CD14-positive monocyte (primary cell): ENCODE measurements around the gene USP1. TPM values are rescaled to one million over a fixed set of nuclear protein-coding genes. Genes with fewer than 3 reads are reported as not detected.

ENCODE experiments used
- DNase-seq, 3 donors: peaks; one replicate each; pipeline ENCODE4 v3.0.0-alpha.2; 2011 to 2022
- H2AFZ ChIP-seq: 2 replicates; pipeline ENCODE4 v1.6.0; 2012; ENCODE audit warnings: mild to moderate bottlenecking, low read depth, low read length, inconsistent platforms; ENCODE audit not compliant: insufficient read depth, poor library complexity, severe bottlenecking
- H3K27ac ChIP-seq, 2 donors: 1 replicate in 1 of 2; 2 replicates in 1 of 2; pipeline ENCODE4 v1.5.1; 2012 to 2013; ENCODE audit warnings: low read length in 2 of 2, control low read depth in 1 of 2, inconsistent platforms in 1 of 2, low read depth in 1 of 2, mild to moderate bottlenecking in 1 of 2
- H3K27me3 ChIP-seq, 2 donors: one replicate each; pipeline versions ENCODE4 v1.6.0 to v1.6.1; 2011 to 2013; ENCODE audit warnings: low read length in 2 of 2; ENCODE audit not compliant: control insufficient read depth in 2 of 2, insufficient read depth in 2 of 2
- H3K36me3 ChIP-seq, 2 donors: replicated peaks in 1 of 2; 1 replicate in 1 of 2; 2 replicates in 1 of 2; pipeline versions ENCODE4 v1.5.1 to v1.6.1; 2012 to 2013; ENCODE audit warnings: low read length in 2 of 2, control low read depth in 1 of 2, inconsistent platforms in 1 of 2, mild to moderate bottlenecking in 1 of 2; ENCODE audit not compliant: insufficient read depth in 2 of 2, control insufficient read depth in 1 of 2
- H3K4me1 ChIP-seq, 2 donors: 1 replicate in 1 of 2; 2 replicates in 1 of 2; pipeline versions ENCODE4 v1.5.1 to v1.6.1; 2012 to 2013; ENCODE audit warnings: low read length in 2 of 2, control low read depth in 1 of 2, inconsistent platforms in 1 of 2, mild to moderate bottlenecking in 1 of 2, moderate library complexity in 1 of 2; ENCODE audit not compliant: insufficient read depth in 2 of 2, control insufficient read depth in 1 of 2
- H3K4me2 ChIP-seq: replicated peaks from 2 replicates; pipeline ENCODE3; 2012; ENCODE audit warnings: low read length, moderate library complexity, mild to moderate bottlenecking; ENCODE audit not compliant: poor library complexity, severe bottlenecking; ENCODE audit errors: extremely low read depth
- H3K4me3 ChIP-seq, 3 experiments: fragments of 200-600 bp in 1 of 3; sonication (generic) in 1 of 3; replicated peaks in 1 of 3; 1 replicate in 2 of 3; 2 replicates in 1 of 3; pipeline ENCODE4 v1.5.1; 2011 to 2013; ENCODE audit warnings: low read length in 3 of 3, mild to moderate bottlenecking in 3 of 3, control low read depth in 2 of 3, low read depth in 2 of 3, inconsistent platforms in 1 of 3, moderate library complexity in 1 of 3
- H3K79me2 ChIP-seq: 2 replicates; pipeline ENCODE4 v1.6.0; 2012; ENCODE audit warnings: mild to moderate bottlenecking, control low read depth, inconsistent platforms, low read length, moderate library complexity; ENCODE audit not compliant: insufficient read depth
- H3K9ac ChIP-seq: 2 replicates; pipeline ENCODE4 v1.6.0; 2017; ENCODE audit warnings: low read length, mild to moderate bottlenecking; ENCODE audit not compliant: insufficient read depth, poor library complexity, severe bottlenecking
- H3K9me3 ChIP-seq, 2 donors: replicated peaks in 1 of 2; 1 replicate in 1 of 2; 2 replicates in 1 of 2; pipeline versions ENCODE4 v1.5.1 to v1.6.1; 2012 to 2013; ENCODE audit warnings: low read length in 2 of 2, control low read depth in 1 of 2; ENCODE audit not compliant: control insufficient read depth in 1 of 2, insufficient read depth in 1 of 2
- H4K20me1 ChIP-seq: 2 replicates; pipeline ENCODE4 v1.6.0; 2012; ENCODE audit warnings: mild to moderate bottlenecking, low read length, control low read depth, moderate library complexity; ENCODE audit not compliant: insufficient read depth
- H3K27ac Mint-ChIP-seq, 7 donors: one replicate each; pipeline ENCODE4 v1.8.0; 2020; ENCODE audit warnings: mild to moderate bottlenecking in 7 of 7, mixed read lengths in 7 of 7, moderate library complexity in 6 of 7, inconsistent platforms in 2 of 7
- H3K27me3 Mint-ChIP-seq, 3 donors: one replicate each; pipeline ENCODE4 v1.8.0; 2021 to 2022; ENCODE audit warnings: low read depth in 3 of 3, mild to moderate bottlenecking in 3 of 3, mixed read lengths in 3 of 3, moderate library complexity in 3 of 3, inconsistent platforms in 1 of 3
- H3K36me3 Mint-ChIP-seq, 2 donors: one replicate each; pipeline ENCODE4 v1.8.0; 2020; ENCODE audit warnings: mixed read lengths in 2 of 2, inconsistent platforms in 1 of 2, mild to moderate bottlenecking in 1 of 2
- H3K4me1 Mint-ChIP-seq: one replicate; pipeline ENCODE4 v1.8.0; 2020; ENCODE audit warnings: mild to moderate bottlenecking, mixed read lengths
- H3K4me3 Mint-ChIP-seq, 2 donors: one replicate each; pipeline ENCODE4 v1.8.0; 2020; ENCODE audit warnings: mild to moderate bottlenecking in 2 of 2, mixed read lengths in 2 of 2, moderate library complexity in 1 of 2
- H3K9me3 Mint-ChIP-seq, 7 donors: one replicate each; pipeline ENCODE4 v1.8.0; 2020 to 2022; ENCODE audit warnings: mixed read lengths in 7 of 7, mild to moderate bottlenecking in 6 of 7, moderate library complexity in 6 of 7, inconsistent platforms in 2 of 7
- CTCF ChIP-seq: fragments of 200-600 bp; IDR thresholded peaks from one replicate; pipeline ENCODE4 v1.8.0; 2022; ENCODE audit warnings: antibody characterized with exemption, mild to moderate bottlenecking
- WGBS: methylation state at CpG from one replicate; pipeline ENCODE4 v1.1.5; 2013; ENCODE audit warnings: missing lambda C conversion rate; ENCODE audit not compliant: insufficient coverage; 5-methylcytosine and 5-hydroxymethylcytosine counted together
- intact Hi-C, 2 donors: fragments of 100-400 bp; cut with micrococcal nuclease; formaldehyde crosslinking; loops; one replicate each; pipeline versions ENCODE4 v1.15.0 to v1.15.1; 2023
- polyA plus RNA-seq, 3 donors: library from polyadenylated mRNA; depleted of rRNA in 1 of 3; unstranded in 2 of 3; stranded (reverse) in 1 of 3; fragments of 300-500 nt in 2 of 3; fragments of >200 nt in 1 of 3; fragmentation: Illumina TruSeq in 2 of 3; gene quantifications; 1 replicate in 2 of 3; 2 replicates in 1 of 3; pipeline ENCODE4 v1.2.3, GENCODE V29; 2012 to 2021

Gene USP1
- polyA plus RNA-seq, 3 donors, result 5.3 to 24.0 (median 13.6) TPM

GRCh38 chr1:62462370-62462769 is 25.5 kb downstream of the USP1 start:
- Mint-ChIP-seq H3K9me3 (peaks cover 6 to 11% (median 7%) of the 10 kb centered on the region in 7 donors), H3K27ac (no peak overlapping the region), H3K4me3 (no peak overlapping the region), H3K4me1 (no peaks in the 10 kb centered on the region), H3K36me3 (peaks cover 9 to 15% of the 10 kb centered on the region in 2 donors), H3K27me3 (peaks cover 0 to 1% (median 0%) of the 10 kb centered on the region in 3 donors)
- Histone ChIP-seq H3K79me2 (no peaks in the 10 kb centered on the region), H3K27ac (no peak overlapping the region), H3K27me3 (no peaks in the 10 kb centered on the region), H3K4me1 (no peaks in the 10 kb centered on the region), H3K9me3 (peaks cover 0 to 12% of the 10 kb centered on the region in 2 donors), H4K20me1 (no peaks in the 10 kb centered on the region), H3K4me2 (no peak overlapping the region), H2AFZ (no peak overlapping the region), H3K36me3 (peaks cover 2 to 17% of the 10 kb centered on the region in 2 donors), H3K9ac (no peak overlapping the region), H3K4me3 (no peak overlapping the region)
- intact Hi-C loops, result no loop called here
- no CpG with 5 or more reads among the region's 3 CpGs for WGBS
- TF ChIP-seq CTCF, result no peak
- DNase-seq, result no peak

GRCh38 chr1:62467092-62467491 is 30.2 kb downstream of the USP1 start:
- Histone ChIP-seq H3K79me2 (no peaks in the 10 kb centered on the region), H3K36me3 (peaks cover 2 to 29% of the 10 kb centered on the region in 2 donors), H3K4me3 (no peak overlapping the region), H3K4me2 (no peak overlapping the region), H3K27me3 (no peaks in the 10 kb centered on the region), H3K4me1 (no peaks in the 10 kb centered on the region), H3K9me3 (peaks cover 0 to 12% of the 10 kb centered on the region in 2 donors), H3K9ac (no peak overlapping the region), H2AFZ (no peak overlapping the region), H3K27ac (no peak overlapping the region), H4K20me1 (no peaks in the 10 kb centered on the region)
- peaks cover 21 to 46% of the 10 kb centered on the region in 2 donors for H3K36me3 Mint-ChIP-seq
- H3K27me3 Mint-ChIP-seq, result no peaks in the 10 kb centered on the region
- no peaks in the 10 kb centered on the region for H3K4me1 Mint-ChIP-seq
- no peak for TF ChIP-seq CTCF
- intact Hi-C loops, result no loop called here
- H3K27ac Mint-ChIP-seq, result no peak overlapping the region
- DNase-seq, result no peak
- peaks cover 8 to 26% (median 14%) of the 10 kb centered on the region in 7 donors for H3K9me3 Mint-ChIP-seq
- H3K4me3 Mint-ChIP-seq, result no peak overlapping the region
